DMS53 treated with DMSO at 0.1 percent for 48 hours (cell line): ENCODE data around the gene GBP2.
"Not testable (repeated sequence)": the region's sequence is repeated elsewhere in the genome, so short reads cannot be mapped to it uniquely, and the experiment has no call there.

Source experiments
- DNase-seq: peaks from one replicate; lab custom pipeline; 2025; ENCODE audit not compliant: unreplicated experiment; lab: John Stamatoyannopoulos, UW

GBP2 gene

DNA sequence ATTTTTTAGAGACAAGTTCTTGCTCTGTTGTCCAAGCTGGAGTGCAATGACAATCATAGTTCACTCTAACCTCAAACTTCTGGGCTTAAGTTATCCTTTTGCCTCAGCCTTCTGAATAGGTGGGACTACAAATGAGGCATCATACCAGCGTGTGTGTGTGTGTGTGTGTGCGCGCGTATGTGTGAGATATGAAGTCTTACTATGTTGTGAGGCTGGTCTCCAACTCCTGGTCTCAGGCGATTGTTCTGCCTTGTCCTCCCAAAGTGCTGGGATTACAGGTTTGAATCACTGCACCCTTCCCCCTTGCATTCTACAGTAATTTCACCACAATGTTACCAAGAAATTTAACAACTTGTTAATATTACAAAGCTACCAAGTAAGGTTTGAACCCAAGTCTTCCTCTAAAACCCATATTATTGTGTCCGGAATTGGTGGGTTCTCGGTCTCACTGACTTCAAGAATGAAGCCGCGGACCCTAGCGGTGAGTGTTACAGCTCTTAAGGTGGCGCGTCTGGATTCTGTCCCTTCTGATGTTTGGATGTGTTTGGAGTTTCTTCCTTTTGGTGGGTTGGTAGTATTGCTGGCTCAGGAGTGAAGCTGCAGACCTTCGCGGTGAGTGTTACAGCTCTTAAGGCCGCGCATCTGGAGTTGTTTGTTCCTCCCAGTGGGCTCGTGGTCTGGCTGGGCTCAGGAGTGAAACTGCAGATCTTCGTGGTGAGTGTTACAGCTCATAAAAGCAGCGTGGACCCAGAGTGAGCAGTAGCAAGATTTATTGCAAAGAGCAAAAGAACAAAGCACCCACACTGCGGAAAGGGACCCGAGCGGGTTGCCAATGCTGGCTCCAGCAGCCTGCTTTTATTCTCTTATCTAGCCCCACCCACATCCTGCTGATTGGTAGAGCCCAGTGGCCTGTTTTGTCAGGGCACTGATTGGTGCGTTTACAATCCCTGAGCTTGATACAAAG, 970 bp upstream of the GBP2 start:
- DNase-seq, result not testable (repeated sequence)

DNA sequence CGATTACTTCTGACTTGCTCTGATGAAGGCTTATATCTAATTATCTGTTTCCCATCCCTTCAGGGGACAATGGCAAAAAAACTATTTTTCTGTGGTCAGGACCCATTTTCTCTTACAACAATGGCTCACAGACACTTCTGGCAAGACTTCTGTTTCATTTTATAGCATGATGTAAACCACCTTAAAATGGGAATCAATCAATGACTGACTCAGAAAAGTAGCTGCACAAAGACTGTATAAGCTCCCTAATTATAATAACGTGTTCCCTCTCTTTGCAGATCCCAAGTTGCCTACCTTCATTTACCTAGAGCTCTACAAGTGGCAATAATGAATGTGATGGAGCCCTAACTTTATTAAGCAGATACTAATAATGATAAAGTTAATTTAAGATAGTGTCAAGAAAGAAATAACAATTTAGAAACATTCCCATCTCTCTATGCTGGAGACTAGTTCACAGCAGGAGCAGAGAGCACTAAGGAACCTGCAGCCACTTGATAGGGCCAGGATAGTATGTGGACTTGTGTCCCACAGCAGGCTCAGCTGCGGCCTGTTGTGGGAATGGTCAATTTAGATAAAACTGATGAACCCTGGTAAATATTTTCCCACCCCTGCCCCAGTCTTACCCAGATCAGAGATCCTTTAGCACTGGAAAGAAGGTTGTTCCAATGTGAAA, 538 bp downstream of the GBP2 start:
- peak; percentile 67 for DNase-seq

- DNase-seq, result no peak
Measured at GRCh38 chr1:89121641-89122040, 4.3 kb downstream of the GBP2 start.

- DNase-seq, result no peak
Measured at GRCh38 chr1:89114662-89115061, 11.3 kb downstream of the GBP2 start.

- no peak for DNase-seq
Measured at GRCh38 chr1:89112871-89113613, 12.9 kb downstream of the GBP2 start.

DNA sequence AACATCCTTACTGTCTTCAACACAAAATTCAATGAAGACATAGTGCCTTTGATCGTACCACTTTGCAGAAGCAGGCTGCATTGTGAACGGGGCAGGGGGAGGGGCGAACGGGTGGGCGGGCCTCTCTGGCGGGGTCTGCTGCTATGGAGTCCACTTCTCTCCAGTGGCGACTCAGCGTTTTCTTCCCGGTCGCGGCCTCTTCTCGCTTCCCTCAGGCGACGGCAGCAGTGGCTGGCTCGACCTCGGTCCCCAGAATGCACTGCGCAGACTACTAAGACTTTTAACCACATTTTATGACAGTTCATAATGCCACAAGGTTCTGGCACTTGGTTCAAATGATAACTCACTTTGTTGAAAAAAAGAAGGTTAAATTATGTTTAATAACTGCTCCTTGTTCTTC, 21.2 kb downstream of the GBP2 start:
- no peak for DNase-seq

DNA sequence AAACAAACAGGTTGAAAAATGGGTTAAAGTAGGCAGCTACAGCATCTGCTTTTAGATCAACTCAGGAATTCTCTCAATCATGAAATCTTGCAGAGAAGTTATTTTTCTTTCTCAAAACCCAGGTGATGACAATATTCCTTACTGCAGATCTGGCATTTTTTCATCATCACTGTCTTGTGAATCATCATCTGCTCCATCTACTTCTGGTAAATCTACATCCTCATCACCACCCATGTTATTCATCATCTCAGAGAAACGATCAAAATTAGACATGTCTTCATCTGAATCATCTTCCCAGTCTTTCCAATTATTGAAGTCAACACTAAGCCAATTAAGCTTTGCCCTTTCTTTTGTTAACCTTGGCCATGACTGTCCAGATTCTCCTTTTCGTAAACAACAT, 21.8 kb downstream of the GBP2 start:
- no peak for DNase-seq

DNA sequence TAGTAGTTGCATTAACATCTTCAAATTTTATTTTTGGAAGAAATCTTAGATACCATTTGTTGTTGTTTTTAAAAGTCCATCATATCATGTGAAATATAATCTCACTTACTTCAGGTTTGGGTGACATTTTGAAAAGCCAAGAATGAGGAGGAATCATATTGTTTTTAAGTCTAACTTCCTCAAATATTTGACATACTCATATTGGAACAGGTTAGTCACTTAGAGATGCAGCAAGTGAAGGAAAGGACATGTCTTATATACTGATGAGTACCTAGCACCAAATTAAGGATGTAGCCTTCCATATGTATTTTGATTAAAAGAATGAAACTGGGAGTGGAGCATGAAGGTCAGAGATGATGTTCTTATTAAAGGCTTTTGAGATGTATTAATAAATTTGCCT, 23.9 kb downstream of the GBP2 start:
- no peak for DNase-seq

DNA sequence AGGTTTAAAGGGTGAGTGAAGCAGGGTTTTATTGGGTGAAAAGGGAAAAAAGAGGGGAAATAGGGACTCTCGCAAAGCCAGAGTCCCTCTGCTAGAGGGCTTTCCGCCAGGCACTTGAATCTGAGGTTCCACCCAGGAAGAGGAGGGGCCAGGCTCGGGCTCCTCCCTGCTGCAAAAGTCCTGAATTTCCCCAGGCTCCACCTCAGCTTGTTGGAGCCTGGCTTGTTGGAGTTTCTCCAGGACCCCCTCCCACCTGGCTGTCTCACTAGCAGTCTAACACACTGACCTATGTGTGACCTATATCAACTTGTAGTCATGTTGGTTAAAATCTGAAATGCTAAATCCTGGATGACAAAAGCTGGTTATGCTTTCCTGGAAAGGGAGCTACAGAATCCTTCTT, 25.5 kb downstream of the GBP2 start:
- no peak for DNase-seq

DNA sequence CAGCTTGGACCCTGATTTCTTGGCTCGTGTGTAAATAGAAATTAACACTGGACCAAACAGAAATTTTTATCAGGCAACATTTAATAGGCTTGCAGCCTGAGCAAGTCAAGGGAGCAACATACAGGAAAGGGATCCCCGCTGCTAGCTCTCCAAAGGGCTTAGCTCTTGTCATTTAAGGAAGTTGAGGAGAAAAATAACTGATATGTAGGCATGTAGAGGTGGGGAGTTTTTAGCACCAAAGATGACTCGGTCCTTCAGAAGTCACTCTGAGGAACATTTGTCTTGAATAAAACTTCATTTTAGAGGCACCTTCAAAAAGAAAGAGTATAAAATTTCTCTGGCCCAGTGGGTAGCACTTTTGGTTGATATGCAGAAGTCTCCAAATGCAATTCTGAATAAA, 27.1 kb downstream of the GBP2 start:
- no peak for DNase-seq

DNA sequence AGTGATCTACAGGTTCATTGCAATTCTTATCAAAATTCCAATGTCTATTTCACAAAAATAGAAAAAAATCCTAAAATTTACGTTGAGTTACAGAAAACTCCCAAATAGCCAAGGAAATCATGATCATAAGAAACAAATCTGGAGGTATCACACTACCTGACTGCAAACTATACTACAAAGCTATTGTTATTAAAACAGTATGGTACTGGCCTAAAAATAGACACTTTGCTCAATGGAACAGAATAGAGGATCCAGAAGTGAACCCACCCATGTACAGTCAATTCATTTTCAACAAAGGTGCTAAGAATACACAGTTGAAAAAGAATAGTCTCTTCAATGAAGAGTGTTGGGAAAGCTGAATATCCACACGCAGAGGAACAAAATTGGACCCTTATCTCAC, 30.2 kb downstream of the GBP2 start:
- no peak for DNase-seq

DNA sequence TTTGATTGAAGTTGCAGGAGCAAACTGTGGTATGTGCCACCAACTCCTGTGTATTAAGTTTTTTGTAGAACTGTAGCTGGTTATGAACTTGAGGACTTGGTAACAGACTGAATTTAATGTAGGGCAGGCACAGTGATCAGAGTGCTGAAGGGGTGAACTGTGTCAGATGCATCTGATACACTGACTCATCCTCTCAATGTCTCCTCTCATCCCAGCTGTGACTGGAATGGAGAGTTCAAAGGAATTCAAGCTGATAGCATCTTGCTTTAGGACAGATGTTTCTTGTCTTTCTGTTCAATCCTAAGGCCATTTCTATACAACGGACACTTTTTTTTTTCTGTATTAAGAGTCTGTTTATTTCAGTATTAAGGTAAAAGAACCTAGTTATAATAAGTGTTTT, 36.0 kb downstream of the GBP2 start:
- no peak for DNase-seq

DNA sequence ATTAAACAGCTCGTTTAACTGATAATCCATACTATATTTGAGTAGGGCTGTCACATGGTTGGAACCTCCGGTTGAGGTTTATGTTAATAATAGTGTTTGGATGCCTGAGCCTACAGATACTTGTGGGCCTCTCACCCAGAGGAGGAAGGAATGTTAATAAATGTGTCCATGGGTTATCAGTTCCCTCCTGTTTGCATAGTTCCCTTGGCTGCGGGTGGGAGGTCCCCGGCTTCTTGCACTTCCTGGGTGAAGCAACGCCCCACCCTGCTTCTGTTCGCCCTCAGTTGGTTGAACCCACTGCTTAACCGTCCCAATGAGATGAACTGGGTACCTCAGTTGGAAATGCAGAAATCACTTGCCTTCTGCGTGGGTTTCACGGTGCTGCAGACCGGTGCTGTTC, 37.3 kb downstream of the GBP2 start:
- DNase-seq, result no peak

- no peak for DNase-seq
Measured at GRCh38 chr1:89087241-89087640, 38.7 kb downstream of the GBP2 start.

DNA sequence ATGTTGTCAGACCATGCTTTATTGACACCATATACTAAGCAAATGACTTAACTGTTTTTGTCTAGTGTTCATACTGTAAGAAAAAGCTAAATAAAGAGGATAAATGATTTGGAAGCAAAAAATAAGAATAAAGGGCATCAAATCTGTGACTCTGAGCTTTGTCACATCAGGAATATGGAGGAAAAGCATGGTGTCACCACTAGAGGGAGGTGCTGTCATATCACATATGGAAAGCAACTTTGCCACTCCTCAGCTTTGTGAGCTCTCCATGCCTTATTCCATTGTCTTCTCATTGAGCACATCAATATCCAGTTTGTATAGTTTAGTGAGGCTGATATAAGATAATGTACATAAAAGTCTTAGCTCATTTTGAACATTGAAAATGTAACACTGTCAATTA, 40.1 kb downstream of the GBP2 start:
- DNase-seq, result peak; percentile 83

- DNase-seq, result no peak
Measured at GRCh38 chr1:89081005-89081404, 44.9 kb downstream of the GBP2 start.

DNA sequence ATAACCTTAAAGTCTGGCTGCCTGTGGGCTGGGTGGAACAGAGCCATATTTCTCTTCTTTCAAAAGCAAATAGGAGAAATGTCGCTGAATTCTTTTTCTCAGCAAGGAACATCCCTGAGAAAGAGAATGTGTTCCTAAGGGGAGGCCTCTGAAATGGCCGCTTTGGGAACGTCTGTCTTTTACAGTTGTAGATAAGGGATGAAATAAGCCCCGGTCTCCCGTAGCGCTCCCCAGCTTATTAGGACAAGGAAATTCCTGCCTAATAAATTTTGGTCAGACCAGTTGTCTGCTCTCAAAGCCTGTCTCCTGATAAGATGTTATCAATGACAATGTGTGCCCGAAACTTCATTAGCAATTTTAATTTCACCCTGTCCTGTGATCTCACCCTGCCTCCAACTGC, 45.8 kb downstream of the GBP2 start:
- DNase-seq, result not testable (repeated sequence)

DNA sequence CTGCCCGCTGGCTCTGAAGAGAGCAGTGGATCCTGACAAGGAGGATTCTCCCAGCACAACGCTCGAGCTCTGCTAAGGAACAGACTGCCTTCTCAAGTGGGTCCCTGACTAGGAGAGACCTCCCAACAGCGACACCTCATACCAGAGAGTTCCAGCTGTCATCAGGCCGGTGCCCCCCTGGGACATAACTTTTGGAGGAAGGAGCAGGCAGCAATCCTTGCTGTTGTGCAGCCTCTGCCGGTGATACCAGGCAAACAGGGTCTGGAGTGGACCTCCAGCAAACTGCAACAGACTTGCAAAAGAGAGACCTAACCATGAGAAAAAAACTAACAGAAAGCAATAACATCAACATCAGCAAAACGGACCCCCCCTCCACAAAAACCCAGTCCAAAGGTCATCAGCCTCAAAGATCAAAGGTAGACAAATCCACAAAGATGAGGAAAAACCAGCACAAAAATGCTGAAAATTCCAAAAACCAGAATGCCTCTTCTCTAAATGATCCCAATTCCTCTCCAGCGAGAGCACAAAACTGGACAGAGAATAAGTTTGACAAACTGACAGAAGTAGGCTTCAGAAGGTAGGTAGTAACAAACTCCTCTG, 53.3 kb downstream of the GBP2 start:
- not testable (repeated sequence) for DNase-seq

- no peak for DNase-seq
Measured at GRCh38 chr1:89070509-89070908, 55.4 kb downstream of the GBP2 start.

- no peak for DNase-seq
Measured at GRCh38 chr1:89069951-89070350, 56.0 kb downstream of the GBP2 start.

DNA sequence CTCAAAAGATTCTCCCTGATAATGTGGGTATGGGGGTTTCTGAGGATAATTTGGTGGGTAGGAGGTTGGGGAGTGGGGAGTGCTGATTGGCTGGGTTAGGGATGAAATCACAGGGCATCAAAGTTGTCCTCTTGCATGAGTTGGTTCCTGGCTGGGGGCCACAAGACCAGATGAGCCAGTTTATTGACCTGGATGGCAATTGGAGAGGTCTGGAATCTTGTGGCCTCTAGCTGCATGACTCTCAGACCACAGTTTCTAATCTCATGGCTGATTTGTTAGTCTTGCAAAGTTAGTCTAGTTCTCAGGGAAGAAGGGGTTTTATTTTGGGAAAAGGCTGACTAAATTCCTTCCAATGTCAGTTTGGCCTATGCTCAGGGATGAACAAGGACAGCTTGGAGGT, 57.6 kb downstream of the GBP2 start:
- no peak for DNase-seq
